ENCODE measurements around the gene C6. TPM values are rescaled to one million over a fixed set of nuclear protein-coding genes. Genes with fewer than 3 reads are reported as not detected.

Gene C6
- total and polyA plus RNA-seq, 12 donors, result 0.83 to 6.1 (median 1.8) TPM

DNA sequence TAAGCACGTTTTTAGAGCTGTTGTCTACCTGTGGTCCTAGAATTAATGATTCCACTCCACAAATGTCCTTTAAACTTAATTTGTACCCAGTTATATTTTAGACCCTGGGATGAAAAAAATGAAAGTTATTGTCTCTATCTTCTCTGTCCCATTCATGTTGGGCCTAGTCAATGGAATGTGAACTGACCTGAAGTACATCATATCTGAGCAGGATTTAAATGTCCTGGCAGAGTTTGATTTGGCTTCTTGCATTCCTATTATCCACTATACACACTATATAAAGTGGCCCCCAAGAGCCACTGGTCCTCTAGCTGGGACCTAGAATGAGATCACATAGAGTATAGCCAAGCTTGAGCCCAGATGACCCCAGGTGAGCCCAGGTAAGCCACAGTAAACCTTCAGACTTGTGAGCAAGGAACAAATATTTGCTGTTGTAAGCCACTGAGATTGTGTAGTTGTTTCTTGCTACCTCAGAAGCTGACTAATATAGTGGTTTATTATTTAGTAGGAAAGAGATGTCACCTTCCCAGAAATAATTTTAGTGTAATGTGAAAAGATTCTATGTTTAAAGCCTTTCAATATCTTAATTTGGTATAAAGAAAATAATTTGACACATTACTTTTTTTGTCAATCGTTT, 37.1 kb upstream of the C6 start:
- TF ChIP-seq, protein P1, sequence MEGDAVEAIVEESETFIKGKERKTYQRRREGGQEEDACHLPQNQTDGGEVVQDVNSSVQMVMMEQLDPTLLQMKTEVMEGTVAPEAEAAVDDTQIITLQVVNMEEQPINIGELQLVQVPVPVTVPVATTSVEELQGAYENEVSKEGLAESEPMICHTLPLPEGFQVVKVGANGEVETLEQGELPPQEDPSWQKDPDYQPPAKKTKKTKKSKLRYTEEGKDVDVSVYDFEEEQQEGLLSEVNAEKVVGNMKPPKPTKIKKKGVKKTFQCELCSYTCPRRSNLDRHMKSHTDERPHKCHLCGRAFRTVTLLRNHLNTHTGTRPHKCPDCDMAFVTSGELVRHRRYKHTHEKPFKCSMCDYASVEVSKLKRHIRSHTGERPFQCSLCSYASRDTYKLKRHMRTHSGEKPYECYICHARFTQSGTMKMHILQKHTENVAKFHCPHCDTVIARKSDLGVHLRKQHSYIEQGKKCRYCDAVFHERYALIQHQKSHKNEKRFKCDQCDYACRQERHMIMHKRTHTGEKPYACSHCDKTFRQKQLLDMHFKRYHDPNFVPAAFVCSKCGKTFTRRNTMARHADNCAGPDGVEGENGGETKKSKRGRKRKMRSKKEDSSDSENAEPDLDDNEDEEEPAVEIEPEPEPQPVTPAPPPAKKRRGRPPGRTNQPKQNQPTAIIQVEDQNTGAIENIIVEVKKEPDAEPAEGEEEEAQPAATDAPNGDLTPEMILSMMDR (IDR thresholded peaks at IDR 0.05), result no peak
- no peak for TF ChIP-seq POLR2A (IDR thresholded peaks at IDR 0.05)
- Histone ChIP-seq H3K27me3 (no peaks in the 10 kb centered on the region), H3K27ac (no peak overlapping the region), H3K4me3 (no peak overlapping the region), H3K4me1 (replicated peaks in 1 of 2) (no peaks in the 10 kb centered on the region), H3K36me3 (replicated peaks in 1 of 2) (no peaks in the 10 kb centered on the region), H3K9me3 (replicated peaks in 1 of 3) (no peaks in the 10 kb centered on the region)
- no peak for DNase-seq
- intact Hi-C loops (cut with DNase I), result no loop called here
- 54 to 62% (median 58%) methylated on average over 2 of the region's 2 CpGs for WGBS, 4 donors

DNA sequence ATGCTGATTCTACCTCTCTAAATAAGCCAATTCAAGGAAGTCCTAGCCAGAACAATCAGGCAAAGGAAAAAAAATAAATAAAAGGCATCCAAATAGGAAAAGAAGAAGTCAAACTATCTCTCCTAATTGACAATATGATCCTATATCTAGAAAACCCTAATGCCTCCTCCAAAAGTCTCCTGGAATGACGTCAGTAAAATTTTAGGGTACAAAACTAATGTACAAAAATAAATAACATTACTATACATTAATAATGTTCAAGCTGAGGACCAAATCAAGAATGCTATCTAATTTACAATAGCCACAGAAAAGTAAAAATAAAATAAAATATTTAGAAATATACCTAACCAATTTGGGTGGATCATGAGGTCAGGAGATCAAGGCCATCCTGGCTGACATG, 33.8 kb upstream of the C6 start:
- TF ChIP-seq POLR2A (IDR thresholded peaks at IDR 0.05), result no peak
- TF ChIP-seq, protein P1 (IDR thresholded peaks at IDR 0.05), result no peak
- Histone ChIP-seq H3K27me3 (no peaks in the 10 kb centered on the region), H3K4me3 (no peak overlapping the region), H3K4me1 (replicated peaks in 1 of 2) (no peaks in the 10 kb centered on the region), H3K9me3 (replicated peaks in 1 of 3) (no peaks in the 10 kb centered on the region), H3K36me3 (replicated peaks in 1 of 2) (no peaks in the 10 kb centered on the region), H3K27ac (no peak overlapping the region)
- DNase-seq, result no peak
- intact Hi-C loops (cut with DNase I), result no loop called here
- 48 to 68% (median 58%) methylated on average over 1 of the region's 1 CpG for WGBS, 4 donors

DNA sequence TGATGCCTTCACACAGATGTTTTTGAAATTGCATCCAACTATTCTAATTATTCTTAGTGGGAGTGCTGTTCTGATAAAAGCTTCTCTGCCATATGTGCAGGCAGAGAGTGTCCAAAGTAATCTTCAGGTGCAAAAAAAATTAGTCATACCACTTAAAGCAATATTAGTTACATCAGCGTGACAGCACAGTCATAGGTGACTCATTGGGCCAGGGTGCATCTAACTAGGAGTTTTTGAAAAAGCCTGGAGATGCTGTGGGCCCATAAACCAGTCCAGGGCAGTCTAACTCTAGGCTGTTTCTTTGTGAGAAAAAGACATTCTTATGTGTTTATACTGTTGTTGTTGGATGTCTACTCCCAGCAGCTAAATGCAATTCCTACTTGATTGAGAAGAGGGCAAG, 33.0 kb upstream of the C6 start:
- peak in 1 of 7 donors; percentile 7 for DNase-seq
- Histone ChIP-seq H3K36me3 (replicated peaks in 1 of 2) (no peaks in the 10 kb centered on the region), H3K4me3 (no peak overlapping the region), H3K27ac (no peak overlapping the region), H3K27me3 (no peaks in the 10 kb centered on the region), H3K9me3 (replicated peaks in 1 of 3) (no peaks in the 10 kb centered on the region), H3K4me1 (replicated peaks in 1 of 2) (no peaks in the 10 kb centered on the region)
- 59 to 80% (median 67%) methylated on average over 1 of the region's 1 CpG for WGBS, 4 donors
- intact Hi-C loops (cut with DNase I), result no loop called here
- TF ChIP-seq POLR2A (IDR thresholded peaks at IDR 0.05), result no peak
- TF ChIP-seq, protein P1 (IDR thresholded peaks at IDR 0.05), result no peak

DNA sequence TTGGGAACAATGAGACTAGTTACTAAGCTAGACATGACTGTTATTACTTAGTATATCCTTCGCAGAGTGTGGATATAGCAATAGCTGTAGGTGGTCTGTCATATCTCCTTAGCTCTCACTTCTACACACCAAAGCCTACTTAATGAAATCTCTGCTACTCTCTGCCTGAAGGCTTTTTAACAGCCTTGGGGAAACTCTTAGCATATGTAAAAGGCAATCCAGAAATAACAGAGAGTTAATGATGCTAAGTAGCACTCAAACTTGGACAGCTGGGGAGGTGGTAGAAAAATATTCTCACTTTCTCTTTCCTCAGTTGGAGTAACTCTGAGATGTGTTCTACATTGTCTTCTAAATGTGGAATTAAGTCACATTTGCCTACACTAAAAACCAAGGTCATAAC, 30.2 kb upstream of the C6 start:
- Histone ChIP-seq H3K27me3 (no peaks in the 10 kb centered on the region), H3K9me3 (replicated peaks in 1 of 3) (no peaks in the 10 kb centered on the region), H3K4me3 (no peak overlapping the region), H3K4me1 (replicated peaks in 1 of 2) (no peaks in the 10 kb centered on the region), H3K36me3 (replicated peaks in 1 of 2) (no peaks in the 10 kb centered on the region), H3K27ac (no peak overlapping the region)
- no peak for TF ChIP-seq POLR2A (IDR thresholded peaks at IDR 0.05)
- TF ChIP-seq, protein P1 (IDR thresholded peaks at IDR 0.05), result no peak
- intact Hi-C loops (cut with DNase I), result no loop called here
- no peak for DNase-seq
- WGBS, 4 donors, result 88 to 96% (median 94%) methylated on average over 1 of the region's 1 CpG

Measured in adrenal gland (tissue), 12 donors.